Suprapubic skin (tissue), 4 donors: Measurements from ENCODE around the gene MBOAT7. TPM values are rescaled to one million over a fixed set of nuclear protein-coding genes. Genes with fewer than 3 reads are reported as not detected.
"Not testable (repeated sequence)": the region's sequence is repeated elsewhere in the genome, so short reads cannot be mapped to it uniquely, and the experiment has no call there.

ENCODE experiments used
- DNase-seq, 2 donors: peaks; one replicate each; pipeline ENCODE4 v3.0.0-alpha.2; 2019; ENCODE audit warnings: low spot score in 2 of 2
- H3K27ac ChIP-seq: fragments of 200-600 bp; sonication (generic); one replicate; pipeline ENCODE4 v1.5.1; 2019
- H3K27me3 ChIP-seq: fragments of 200-600 bp; sonication (generic); one replicate; pipeline ENCODE4 v1.5.1; 2019
- H3K36me3 ChIP-seq: fragments of 200-600 bp; sonication (generic); one replicate; pipeline ENCODE4 v1.5.1; 2019
- H3K4me1 ChIP-seq: fragments of 200-600 bp; sonication (generic); one replicate; pipeline ENCODE4 v1.5.1; 2019
- H3K4me3 ChIP-seq: fragments of 200-600 bp; sonication (generic); one replicate; pipeline ENCODE4 v1.5.1; 2019; ENCODE audit warnings: mild to moderate bottlenecking
- H3K9me3 ChIP-seq: fragments of 200-600 bp; sonication (generic); one replicate; pipeline ENCODE4 v1.5.1; 2019
- EP300 ChIP-seq: sonication (generic); formaldehyde crosslinking; IDR thresholded peaks from one replicate; pipeline ENCODE4 v1.6.1; 2017; ENCODE audit warnings: antibody characterized with exemption
- POLR2A ChIP-seq, 2 donors: fragments of 450-650 bp; IDR thresholded peaks; one replicate each; pipeline ENCODE4 v1.6.1; 2017; ENCODE audit warnings: antibody characterized with exemption in 2 of 2, mild to moderate bottlenecking in 2 of 2, moderate library complexity in 2 of 2
- POLR2AphosphoS5 ChIP-seq, 3 donors: sonication (generic); formaldehyde crosslinking; IDR thresholded peaks; one replicate each; pipeline ENCODE4 v1.6.1; 2017; ENCODE audit warnings: antibody characterized with exemption in 3 of 3
- WGBS: methylation state at CpG from one replicate; pipeline ENCODE4 v1.1.5; 2018; 5-methylcytosine and 5-hydroxymethylcytosine counted together
- total RNA-seq, 4 donors: library from RNA; depleted of rRNA; stranded (reverse); fragments of >200 nt; gene quantifications; one replicate each; pipeline ENCODE4 v1.1.0, GENCODE V29; 2016
- TF ChIP-seq, protein P1 (sequence below), 2 donors: fragments of 200-600 bp in 1 of 2; fragments of 450-650 bp in 1 of 2; sonication (generic) in 1 of 2; IDR thresholded peaks; one replicate each; pipeline ENCODE4 v1.5.1; 2016 to 2019; ENCODE audit warnings: antibody characterized with exemption in 2 of 2, mild to moderate bottlenecking in 1 of 2, moderate library complexity in 1 of 2

Gene MBOAT7
- total RNA-seq, 4 donors from 2014 or later: 54.7 to 96.5 (median 58.7) TPM

DNA sequence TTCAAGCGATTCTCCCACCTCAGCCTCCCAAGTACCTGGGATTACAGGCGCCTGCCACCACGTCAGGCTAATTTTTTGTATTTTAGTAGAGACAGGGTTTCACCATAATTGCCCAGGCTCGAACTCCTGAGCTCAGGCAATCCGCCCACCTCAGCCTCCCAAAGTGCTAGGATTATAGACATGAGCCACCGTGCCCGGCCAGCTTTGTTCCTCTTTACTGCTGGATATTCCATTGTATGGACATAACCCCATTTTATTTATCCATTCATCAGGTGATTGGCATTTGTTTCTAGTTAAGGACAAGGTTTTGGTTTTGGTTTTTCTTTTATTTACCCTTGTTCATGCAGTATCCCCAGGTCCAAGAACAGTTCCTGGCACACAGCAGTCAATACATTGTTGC is 7.2 kb upstream of the MBOAT7 start:
- 94% methylated on average over 7 of the region's 7 CpGs for WGBS
- no peaks in the 10 kb centered on the region for H3K27me3 ChIP-seq
- peaks cover 16% of the 10 kb centered on the region for H3K36me3 ChIP-seq
- H3K9me3 ChIP-seq: no peaks in the 10 kb centered on the region
- TF ChIP-seq POLR2AphosphoS5 (IDR thresholded peaks at IDR 0.05) (no peak), EP300 (no peak), POLR2A (IDR thresholded peaks at IDR 0.05) (no peak)
- TF ChIP-seq, protein P1, sequence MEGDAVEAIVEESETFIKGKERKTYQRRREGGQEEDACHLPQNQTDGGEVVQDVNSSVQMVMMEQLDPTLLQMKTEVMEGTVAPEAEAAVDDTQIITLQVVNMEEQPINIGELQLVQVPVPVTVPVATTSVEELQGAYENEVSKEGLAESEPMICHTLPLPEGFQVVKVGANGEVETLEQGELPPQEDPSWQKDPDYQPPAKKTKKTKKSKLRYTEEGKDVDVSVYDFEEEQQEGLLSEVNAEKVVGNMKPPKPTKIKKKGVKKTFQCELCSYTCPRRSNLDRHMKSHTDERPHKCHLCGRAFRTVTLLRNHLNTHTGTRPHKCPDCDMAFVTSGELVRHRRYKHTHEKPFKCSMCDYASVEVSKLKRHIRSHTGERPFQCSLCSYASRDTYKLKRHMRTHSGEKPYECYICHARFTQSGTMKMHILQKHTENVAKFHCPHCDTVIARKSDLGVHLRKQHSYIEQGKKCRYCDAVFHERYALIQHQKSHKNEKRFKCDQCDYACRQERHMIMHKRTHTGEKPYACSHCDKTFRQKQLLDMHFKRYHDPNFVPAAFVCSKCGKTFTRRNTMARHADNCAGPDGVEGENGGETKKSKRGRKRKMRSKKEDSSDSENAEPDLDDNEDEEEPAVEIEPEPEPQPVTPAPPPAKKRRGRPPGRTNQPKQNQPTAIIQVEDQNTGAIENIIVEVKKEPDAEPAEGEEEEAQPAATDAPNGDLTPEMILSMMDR (IDR thresholded peaks at IDR 0.05): no peak
- H3K4me1 ChIP-seq: peaks cover 20% of the 10 kb centered on the region
- no peak for DNase-seq
- no peak overlapping the region for H3K4me3 ChIP-seq
- H3K27ac ChIP-seq: no peak overlapping the region

DNA sequence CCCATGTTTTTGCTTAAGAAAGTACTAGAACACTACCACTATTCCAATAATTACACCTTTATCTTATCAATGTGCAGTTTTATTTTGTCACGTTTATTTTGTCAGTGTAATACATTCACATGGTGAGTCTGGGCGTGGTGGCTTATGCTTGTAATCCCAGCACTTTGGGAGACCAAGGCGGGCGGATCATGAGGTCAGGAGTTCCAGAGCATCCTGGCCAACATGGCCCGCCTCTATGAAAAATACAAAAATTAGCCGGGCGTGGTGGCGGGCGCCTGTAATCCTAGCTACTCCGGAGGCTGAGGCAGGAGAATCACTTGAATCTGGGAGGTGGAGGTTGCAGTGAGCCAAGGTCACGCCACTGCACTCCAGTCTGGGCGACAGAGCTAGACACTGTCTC is 5.1 kb upstream of the MBOAT7 start:
- 95% methylated on average over 12 of the region's 12 CpGs for WGBS
- not testable (repeated sequence) for H3K27ac ChIP-seq, H3K9me3 ChIP-seq, DNase-seq, H3K27me3 ChIP-seq, H3K4me3 ChIP-seq
- Histone ChIP-seq H3K4me1 (peaks cover 12% of the 10 kb centered on the region), H3K36me3 (peaks cover 16% of the 10 kb centered on the region)

DNA sequence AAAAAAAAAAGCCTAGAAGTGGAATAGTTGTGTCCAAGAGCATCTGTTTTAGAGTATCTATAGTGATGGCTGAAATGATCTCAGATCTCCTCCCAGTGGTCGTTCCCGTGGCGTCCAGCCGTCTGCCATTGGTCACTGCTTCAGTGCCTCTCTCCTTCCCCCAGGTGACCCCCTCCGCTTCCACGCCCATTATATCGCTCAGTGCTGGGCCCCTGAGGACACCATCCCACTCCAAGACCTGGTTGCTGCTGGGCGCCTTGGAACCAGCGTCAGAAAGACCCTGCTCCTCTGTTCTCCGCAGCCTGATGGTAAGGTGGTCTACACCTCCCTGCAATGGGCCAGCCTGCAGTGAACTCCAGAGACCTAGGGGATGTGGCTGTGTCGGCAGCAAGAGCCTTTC is 3.6 kb upstream of the MBOAT7 start:
- WGBS: 90% methylated on average over 10 of the region's 11 CpGs
- Histone ChIP-seq H3K9me3 (no peaks in the 10 kb centered on the region), H3K27ac (no peak overlapping the region), H3K4me3 (no peak overlapping the region), H3K36me3 (peaks cover 16% of the 10 kb centered on the region), H3K4me1 (peaks cover 25% of the 10 kb centered on the region), H3K27me3 (no peaks in the 10 kb centered on the region)
- DNase-seq: no peak
- TF ChIP-seq, protein P1 (IDR thresholded peaks at IDR 0.05): no peak
- TF ChIP-seq POLR2AphosphoS5 (IDR thresholded peaks at IDR 0.05) (no peak), POLR2A (IDR thresholded peaks at IDR 0.05) (no peak), EP300 (no peak)

DNA sequence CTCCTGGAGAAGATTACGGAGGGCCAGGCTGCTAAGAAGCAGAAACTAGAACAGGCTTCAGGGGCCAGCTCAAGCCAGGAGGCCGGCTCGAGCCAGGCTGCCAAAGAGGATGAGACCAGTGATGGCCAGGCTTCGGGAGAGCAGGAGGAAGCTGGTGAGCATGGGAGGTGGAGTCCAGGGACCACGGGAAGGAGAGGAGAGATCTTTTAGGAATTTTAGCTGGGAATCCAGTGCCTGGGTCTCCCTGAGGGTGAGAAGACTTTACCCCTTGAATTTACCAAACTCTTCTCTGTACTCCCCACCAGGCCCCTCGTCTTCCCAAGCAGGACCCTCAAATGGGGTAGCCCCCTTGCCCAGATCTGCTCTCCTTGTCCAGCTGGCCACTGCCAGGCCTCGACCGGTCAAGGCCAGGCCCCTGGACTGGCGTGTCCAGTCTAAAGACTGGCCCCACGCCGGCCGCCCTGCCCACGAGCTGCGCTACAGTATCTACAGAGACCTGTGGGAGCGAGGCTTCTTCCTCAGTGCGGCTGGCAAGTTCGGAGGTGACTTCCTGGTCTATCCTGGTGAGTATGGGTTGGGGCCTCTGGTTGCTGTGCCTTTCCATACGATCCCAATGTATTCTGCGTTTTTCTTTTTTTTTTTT is 2.6 kb upstream of the MBOAT7 start:
- TF ChIP-seq POLR2AphosphoS5 (IDR thresholded peaks at IDR 0.05) (no peak), POLR2A (IDR thresholded peaks at IDR 0.05) (no peak), EP300 (no peak)
- TF ChIP-seq, protein P1 (IDR thresholded peaks at IDR 0.05): no peak
- Histone ChIP-seq H3K9me3 (no peaks in the 10 kb centered on the region), H3K4me1 (peaks cover 30% of the 10 kb centered on the region), H3K36me3 (peaks cover 18% of the 10 kb centered on the region), H3K27ac (peak overlapping the region; percentile 98), H3K27me3 (no peaks in the 10 kb centered on the region), H3K4me3 (peak overlapping the region; percentile 68)
- 58% methylated on average over 19 of the region's 19 CpGs for WGBS
- no peak for DNase-seq

GRCh38 chr19:54191011-54191810 is 1.8 kb upstream of the MBOAT7 start, which contains the start of gene TSEN34:
TSEN34 (plus strand) TSS chr19:54191308; CDS start chr19:54191365, 57 bp downstream.
- WGBS: 0% methylated on average over 19 of the region's 77 CpGs
- Histone ChIP-seq H3K4me3 (peak within 1 kb of the TSS; percentile 68), H3K36me3 (peaks cover 24% of the 10 kb centered on the region), H3K27ac (peak within 1 kb of the TSS; percentile 98), H3K27me3 (no peaks in the 10 kb centered on the region), H3K9me3 (no peaks in the 10 kb centered on the region), H3K4me1 (peaks cover 30% of the 10 kb centered on the region)
- peak in 1 of 2 donors; percentile 88 for DNase-seq
- TF ChIP-seq POLR2AphosphoS5 (IDR thresholded peaks at IDR 0.05): peak in 2 of 3 donors; percentile 55 to 60
- TF ChIP-seq, protein P1 (IDR thresholded peaks at IDR 0.05): no peak
- TF ChIP-seq EP300: no peak
- TF ChIP-seq POLR2A (IDR thresholded peaks at IDR 0.05): peak in 1 of 2 donors; percentile 37
